ENCODE results near the gene RCCD1. TPM values are rescaled to one million over a fixed set of nuclear protein-coding genes. Genes with fewer than 3 reads are reported as not detected.

Gene RCCD1
- total RNA-seq, 2 donors from 2014 or later = 9.1 to 13.0 TPM

DNA sequence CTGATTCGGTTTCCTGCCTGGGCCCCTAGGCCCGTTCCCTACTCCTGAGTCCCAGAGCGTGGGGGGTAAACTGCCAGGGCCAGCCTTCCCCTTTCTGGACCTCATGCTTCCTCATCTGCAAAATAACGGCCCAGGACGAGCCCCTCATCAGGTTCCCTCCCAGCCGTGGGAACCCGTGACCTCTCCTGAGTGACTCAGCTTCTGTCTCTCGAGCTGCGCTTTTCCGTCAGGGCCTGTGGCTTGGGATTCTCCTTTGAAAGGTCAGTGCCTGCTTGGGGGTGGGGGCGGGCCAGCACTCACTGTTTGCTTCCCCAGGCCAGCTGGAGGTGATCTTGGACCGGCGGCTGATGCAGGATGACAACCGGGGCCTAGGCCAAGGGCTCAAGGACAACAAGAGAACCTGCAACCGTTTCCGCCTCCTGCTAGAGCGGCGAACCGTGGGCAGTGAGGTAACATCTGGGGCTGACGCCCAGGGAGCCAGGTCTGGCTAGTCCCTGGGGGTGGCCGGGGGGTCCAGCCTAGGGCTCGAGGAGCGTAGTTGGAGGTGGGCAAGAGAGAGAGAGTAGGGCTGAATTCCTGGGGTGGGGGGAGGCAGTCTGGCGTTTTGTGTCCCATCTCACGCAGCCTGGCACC is 38.8 kb upstream of the RCCD1 start:
- DNase-seq (ENCODE audit: low spot score) = no peak
- Histone ChIP-seq H3K27me3 (replicated peaks; ENCODE audit: insufficient read depth) (no peaks in the 10 kb centered on the region), H3K27ac (no peak overlapping the region), H3K4me3 (no peak overlapping the region), H3K9me3 (no peaks in the 10 kb centered on the region), H3K4me1 (replicated peaks) (no peaks in the 10 kb centered on the region), H3K36me3 (peaks cover 28 to 52% of the 10 kb centered on the region in 2 donors)
- 71% methylated on average over 25 of the region's 25 CpGs for WGBS
- intact Hi-C loops (cut with DNase I) = no loop called here
- TF ChIP-seq, protein P1, sequence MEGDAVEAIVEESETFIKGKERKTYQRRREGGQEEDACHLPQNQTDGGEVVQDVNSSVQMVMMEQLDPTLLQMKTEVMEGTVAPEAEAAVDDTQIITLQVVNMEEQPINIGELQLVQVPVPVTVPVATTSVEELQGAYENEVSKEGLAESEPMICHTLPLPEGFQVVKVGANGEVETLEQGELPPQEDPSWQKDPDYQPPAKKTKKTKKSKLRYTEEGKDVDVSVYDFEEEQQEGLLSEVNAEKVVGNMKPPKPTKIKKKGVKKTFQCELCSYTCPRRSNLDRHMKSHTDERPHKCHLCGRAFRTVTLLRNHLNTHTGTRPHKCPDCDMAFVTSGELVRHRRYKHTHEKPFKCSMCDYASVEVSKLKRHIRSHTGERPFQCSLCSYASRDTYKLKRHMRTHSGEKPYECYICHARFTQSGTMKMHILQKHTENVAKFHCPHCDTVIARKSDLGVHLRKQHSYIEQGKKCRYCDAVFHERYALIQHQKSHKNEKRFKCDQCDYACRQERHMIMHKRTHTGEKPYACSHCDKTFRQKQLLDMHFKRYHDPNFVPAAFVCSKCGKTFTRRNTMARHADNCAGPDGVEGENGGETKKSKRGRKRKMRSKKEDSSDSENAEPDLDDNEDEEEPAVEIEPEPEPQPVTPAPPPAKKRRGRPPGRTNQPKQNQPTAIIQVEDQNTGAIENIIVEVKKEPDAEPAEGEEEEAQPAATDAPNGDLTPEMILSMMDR (IDR thresholded peaks at IDR 0.05) = no peak
- TF ChIP-seq POLR2A (IDR thresholded peaks at IDR 0.05) (no peak), POLR2AphosphoS5 (IDR thresholded peaks at IDR 0.05) (no peak)

DNA sequence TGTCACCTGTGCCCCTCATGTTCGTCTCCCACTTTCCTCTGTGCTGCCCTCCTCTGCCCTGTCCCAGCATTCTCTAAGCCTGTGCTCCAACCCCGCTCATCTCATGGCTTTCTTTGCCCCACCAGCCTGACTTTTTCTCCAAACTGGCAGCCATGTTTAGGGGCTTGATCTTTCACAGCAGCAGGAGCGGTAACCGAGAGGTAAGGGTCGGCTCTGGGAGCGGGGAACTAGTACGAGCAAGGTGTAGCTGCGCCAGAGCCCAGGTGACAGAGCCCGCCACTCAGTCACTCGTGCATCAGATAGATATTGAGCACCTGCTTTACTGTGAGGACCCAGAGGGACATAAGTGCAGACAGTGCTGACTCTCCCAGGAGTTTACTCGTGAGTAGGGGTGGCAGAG is 38.2 kb upstream of the RCCD1 start:
- H3K4me1 ChIP-seq (replicated peaks) = no peaks in the 10 kb centered on the region
- TF ChIP-seq POLR2AphosphoS5 (IDR thresholded peaks at IDR 0.05) (no peak), POLR2A (IDR thresholded peaks at IDR 0.05) (no peak)
- TF ChIP-seq, protein P1 (IDR thresholded peaks at IDR 0.05) = no peak
- H3K27ac ChIP-seq = no peak overlapping the region
- WGBS = 86% methylated on average over 11 of the region's 11 CpGs
- no peak overlapping the region for H3K4me3 ChIP-seq
- H3K9me3 ChIP-seq = no peaks in the 10 kb centered on the region
- peaks cover 24 to 47% of the 10 kb centered on the region in 2 donors for H3K36me3 ChIP-seq
- intact Hi-C loops (cut with DNase I) = no loop called here
- no peak for DNase-seq (ENCODE audit: low spot score)
- H3K27me3 ChIP-seq (replicated peaks; ENCODE audit: insufficient read depth) = no peaks in the 10 kb centered on the region

DNA sequence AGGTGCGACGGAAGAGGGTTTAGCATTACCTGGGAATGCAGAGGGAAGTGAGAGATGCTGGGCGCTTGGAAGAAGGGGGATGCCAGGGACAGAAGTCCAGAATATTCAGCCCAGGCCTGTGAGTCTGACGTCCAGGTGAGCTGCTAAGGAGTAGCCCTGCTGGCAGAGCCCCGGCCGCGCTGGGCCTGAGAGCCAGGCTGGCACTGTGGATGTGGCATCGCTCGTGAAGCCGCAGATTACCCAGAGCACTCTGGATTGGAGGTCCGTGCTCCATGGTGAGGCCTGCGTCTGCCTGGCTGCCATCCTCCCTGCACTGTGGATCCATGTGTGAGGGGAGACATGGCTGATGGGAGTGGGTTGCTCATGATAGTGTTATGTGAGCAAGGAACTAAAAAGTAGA is 37.1 kb upstream of the RCCD1 start:
- no peak for DNase-seq (ENCODE audit: low spot score)
- H3K4me1 ChIP-seq (replicated peaks) = no peaks in the 10 kb centered on the region
- peaks cover 17 to 36% of the 10 kb centered on the region in 2 donors for H3K36me3 ChIP-seq
- 92% methylated on average over 12 of the region's 12 CpGs for WGBS
- H3K4me3 ChIP-seq = no peak overlapping the region
- H3K27ac ChIP-seq = no peak overlapping the region
- H3K27me3 ChIP-seq (replicated peaks; ENCODE audit: insufficient read depth) = no peaks in the 10 kb centered on the region
- no peaks in the 10 kb centered on the region for H3K9me3 ChIP-seq
- TF ChIP-seq, protein P1 (IDR thresholded peaks at IDR 0.05) = no peak
- TF ChIP-seq POLR2AphosphoS5 (IDR thresholded peaks at IDR 0.05) = no peak
- no peak for TF ChIP-seq POLR2A (IDR thresholded peaks at IDR 0.05)
- intact Hi-C loops (cut with DNase I) = no loop called here

DNA sequence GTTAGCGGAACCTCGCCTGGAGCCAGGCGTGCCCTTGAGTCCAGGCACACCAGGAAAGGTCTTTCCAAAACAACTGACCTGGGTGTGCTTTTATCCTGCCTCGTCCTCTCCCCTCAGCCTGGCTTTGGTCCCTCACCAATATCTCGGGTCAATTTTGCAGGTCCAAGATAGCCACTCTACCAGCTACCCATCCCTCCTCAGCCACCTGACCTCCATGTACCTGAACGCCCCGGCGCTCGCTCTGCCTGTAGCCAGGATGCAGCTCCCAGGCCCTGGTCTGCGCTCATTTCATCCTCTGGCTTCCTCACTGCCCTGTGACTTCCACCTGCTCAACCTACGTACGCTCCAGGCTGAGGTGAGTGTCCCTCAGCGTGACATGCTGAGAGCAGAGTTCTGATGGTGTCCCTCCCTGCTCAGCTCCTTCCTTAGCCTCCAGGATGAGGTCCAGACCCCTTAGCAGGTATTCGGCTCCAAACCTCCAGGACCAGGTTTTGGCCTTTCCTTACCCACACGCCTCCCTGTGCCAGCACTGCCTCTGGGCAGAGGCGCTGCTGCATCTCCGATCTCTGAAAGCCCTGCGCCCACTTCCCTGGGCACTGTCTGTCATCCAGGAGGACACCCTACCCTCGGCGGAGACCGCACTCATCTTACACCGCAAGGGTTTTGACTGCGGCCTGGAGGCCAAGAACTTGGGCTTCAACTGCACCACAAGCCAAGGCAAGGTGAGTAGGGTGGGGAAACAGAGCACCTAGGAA is 36.5 kb upstream of the RCCD1 start:
- H3K27ac ChIP-seq = no peak overlapping the region
- H3K4me1 ChIP-seq (replicated peaks) = no peaks in the 10 kb centered on the region
- no peak for DNase-seq (ENCODE audit: low spot score)
- H3K9me3 ChIP-seq = no peaks in the 10 kb centered on the region
- intact Hi-C loops (cut with DNase I) = no loop called here
- TF ChIP-seq POLR2A (IDR thresholded peaks at IDR 0.05) (no peak), POLR2AphosphoS5 (IDR thresholded peaks at IDR 0.05) (no peak)
- TF ChIP-seq, protein P1 (IDR thresholded peaks at IDR 0.05) = no peak
- H3K36me3 ChIP-seq = peaks cover 12 to 29% of the 10 kb centered on the region in 2 donors
- no peaks in the 10 kb centered on the region for H3K27me3 ChIP-seq (replicated peaks; ENCODE audit: insufficient read depth)
- no peak overlapping the region for H3K4me3 ChIP-seq
- 92% methylated on average over 23 of the region's 23 CpGs for WGBS

Measured in prostate gland (tissue), 2 donors.